Esophagus muscularis mucosa (tissue), 3 donors: ENCODE data around the gene GADL1.

Experiments
- CTCF ChIP-seq, 3 experiments: fragments of 200-600 bp in 2 of 3; fragments of 450-650 bp in 1 of 3; sonication (generic) in 2 of 3; IDR thresholded peaks; one replicate each; pipeline ENCODE4 v1.5.1; 2017 to 2019; ENCODE audit warnings: antibody characterized with exemption in 3 of 3, mild to moderate bottlenecking in 2 of 3, moderate library complexity in 1 of 3
- POLR2AphosphoS5 ChIP-seq, 2 donors: sonication (generic); formaldehyde crosslinking; IDR thresholded peaks; one replicate each; pipeline ENCODE4 v1.6.1; 2017; ENCODE audit warnings: antibody characterized with exemption in 2 of 2

DNA sequence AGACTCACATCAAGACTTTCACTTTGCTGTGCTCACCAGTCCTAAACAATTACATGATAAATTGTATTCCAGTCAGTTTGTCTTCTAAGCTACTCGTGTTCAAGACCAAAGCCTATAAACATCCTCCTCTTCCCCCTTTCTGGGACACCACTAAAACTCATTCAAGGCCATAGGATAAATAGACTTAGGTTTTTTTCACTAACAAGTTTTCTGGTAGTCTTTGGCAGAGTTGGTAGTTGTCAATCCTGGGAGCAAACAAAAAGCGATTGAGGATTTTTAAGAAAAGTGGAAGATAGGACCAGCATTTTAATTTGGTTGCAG, 173.2 kb downstream of the GADL1 start:
- TF ChIP-seq POLR2AphosphoS5 (IDR thresholded peaks at IDR 0.05) (no peak), CTCF (IDR thresholded peaks at IDR 0.05) (no peak)
